ENCODE data around the gene CCDC141.

GRCh38 chr2:178946494-178946893 is 103.4 kb downstream of the CCDC141 start:
- TF ChIP-seq POLR2AphosphoS5 (IDR thresholded peaks at IDR 0.05; ENCODE audit: low read depth) (no peak), GABPA (IDR thresholded peaks at IDR 0.05; ENCODE audit: low read depth) (no peak), REST (IDR thresholded peaks at IDR 0.05; ENCODE audit: insufficient replicate concordance, low read depth) (no peak)
- TF ChIP-seq, protein P1, sequence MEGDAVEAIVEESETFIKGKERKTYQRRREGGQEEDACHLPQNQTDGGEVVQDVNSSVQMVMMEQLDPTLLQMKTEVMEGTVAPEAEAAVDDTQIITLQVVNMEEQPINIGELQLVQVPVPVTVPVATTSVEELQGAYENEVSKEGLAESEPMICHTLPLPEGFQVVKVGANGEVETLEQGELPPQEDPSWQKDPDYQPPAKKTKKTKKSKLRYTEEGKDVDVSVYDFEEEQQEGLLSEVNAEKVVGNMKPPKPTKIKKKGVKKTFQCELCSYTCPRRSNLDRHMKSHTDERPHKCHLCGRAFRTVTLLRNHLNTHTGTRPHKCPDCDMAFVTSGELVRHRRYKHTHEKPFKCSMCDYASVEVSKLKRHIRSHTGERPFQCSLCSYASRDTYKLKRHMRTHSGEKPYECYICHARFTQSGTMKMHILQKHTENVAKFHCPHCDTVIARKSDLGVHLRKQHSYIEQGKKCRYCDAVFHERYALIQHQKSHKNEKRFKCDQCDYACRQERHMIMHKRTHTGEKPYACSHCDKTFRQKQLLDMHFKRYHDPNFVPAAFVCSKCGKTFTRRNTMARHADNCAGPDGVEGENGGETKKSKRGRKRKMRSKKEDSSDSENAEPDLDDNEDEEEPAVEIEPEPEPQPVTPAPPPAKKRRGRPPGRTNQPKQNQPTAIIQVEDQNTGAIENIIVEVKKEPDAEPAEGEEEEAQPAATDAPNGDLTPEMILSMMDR (IDR thresholded peaks at IDR 0.05; ENCODE audit: insufficient read depth, low read length): no peak
